HG02798 (cell line): Measurements from ENCODE around the gene CDH1.
A peak's percentile ranks its signal among the peaks of the same experiment; 100 is the strongest.
"Not testable (repeated sequence)": the region's sequence is repeated elsewhere in the genome, so short reads cannot be mapped to it uniquely, and the experiment has no call there.

Source experiments
- ATAC-seq: cut with Tn5 transposase; IDR thresholded peaks from one replicate; pipeline ENCODE4 v1.9.1; 2021; ENCODE audit warnings: mild to moderate bottlenecking; ENCODE audit not compliant: unreplicated experiment, poor library complexity

Gene CDH1

GRCh38 chr16:68786685-68787418 lies 49.8 kb downstream of the CDH1 start:
- no peak for ATAC-seq

- not testable (repeated sequence) for ATAC-seq
These were observed 50.3 kb downstream of the CDH1 start for GRCh38 chr16:68787419-68787807.

GRCh38 chr16:68790130-68790761 lies 53.2 kb downstream of the CDH1 start:
- ATAC-seq = no peak

- ATAC-seq = no peak
These were observed 53.9 kb downstream of the CDH1 start for GRCh38 chr16:68790944-68791343.

GRCh38 chr16:68792465-68793324 lies 55.6 kb downstream of the CDH1 start:
- ATAC-seq = no peak

GRCh38 chr16:68793401-68793857 lies 56.3 kb downstream of the CDH1 start:
- ATAC-seq = no peak

- no peak for ATAC-seq
These were observed 61.3 kb downstream of the CDH1 start for GRCh38 chr16:68798398-68798797.

- peak; percentile 59 for ATAC-seq
These were observed 63.3 kb downstream of the CDH1 start for GRCh38 chr16:68800257-68800875.

GRCh38 chr16:68802190-68802589 lies 65.1 kb downstream of the CDH1 start:
- no peak for ATAC-seq

- no peak for ATAC-seq
These were observed 69.3 kb downstream of the CDH1 start for GRCh38 chr16:68806422-68806821.

- no peak for ATAC-seq
These were observed 69.9 kb downstream of the CDH1 start for GRCh38 chr16:68806981-68807380.

- no peak for ATAC-seq
These were observed 77.4 kb downstream of the CDH1 start for GRCh38 chr16:68814516-68814915.

- ATAC-seq = no peak
These were observed 86.5 kb downstream of the CDH1 start for GRCh38 chr16:68823401-68824135.

- ATAC-seq = no peak
These were observed 88.3 kb downstream of the CDH1 start for GRCh38 chr16:68825427-68825826.

- ATAC-seq = no peak
These were observed 89.6 kb downstream of the CDH1 start for GRCh38 chr16:68826652-68827051.

GRCh38 chr16:68833251-68833650 lies 96.2 kb downstream of the CDH1 start:
- no peak for ATAC-seq

- no peak for ATAC-seq
These were observed 97.5 kb downstream of the CDH1 start for GRCh38 chr16:68834550-68834949.

- no peak for ATAC-seq
These were observed 98.9 kb downstream of the CDH1 start for GRCh38 chr16:68835970-68836369.

- ATAC-seq = no peak
These were observed 102.7 kb downstream of the CDH1 start for GRCh38 chr16:68839831-68840230.

- ATAC-seq = peak; percentile 7
These were observed 105.9 kb downstream of the CDH1 start for GRCh38 chr16:68842964-68843481.
